Measurements from ENCODE around the gene LRRTM3. TPM values are rescaled to one million over a fixed set of nuclear protein-coding genes. Genes with fewer than 3 reads are reported as not detected.

LRRTM3 gene
- total and polyA plus RNA-seq, 2 experiments from 2014 or later = 0.21 to 0.37 TPM

- no peaks in the 10 kb centered on the region for H3K4me1 ChIP-seq (ENCODE audit: insufficient read depth)
- no peaks in the 10 kb centered on the region for H3K36me3 Mint-ChIP-seq (ENCODE audit: low read depth)
- no peak overlapping the region for H3K4me3 ChIP-seq
- TF ChIP-seq EZH2 (IDR thresholded peaks at IDR 0.05; ENCODE audit: low read depth, unreplicated experiment) (no peak), CTCF (conservative IDR thresholded peaks at IDR 0.05; ENCODE audit: low read depth in 2 of 2) (no peak), JUNB (IDR thresholded peaks at IDR 0.05; ENCODE audit: unreplicated experiment) (no peak), EZH2phosphoT487 (IDR thresholded peaks at IDR 0.05; ENCODE audit: unreplicated experiment) (no peak)
- TF ChIP-seq, protein P1, sequence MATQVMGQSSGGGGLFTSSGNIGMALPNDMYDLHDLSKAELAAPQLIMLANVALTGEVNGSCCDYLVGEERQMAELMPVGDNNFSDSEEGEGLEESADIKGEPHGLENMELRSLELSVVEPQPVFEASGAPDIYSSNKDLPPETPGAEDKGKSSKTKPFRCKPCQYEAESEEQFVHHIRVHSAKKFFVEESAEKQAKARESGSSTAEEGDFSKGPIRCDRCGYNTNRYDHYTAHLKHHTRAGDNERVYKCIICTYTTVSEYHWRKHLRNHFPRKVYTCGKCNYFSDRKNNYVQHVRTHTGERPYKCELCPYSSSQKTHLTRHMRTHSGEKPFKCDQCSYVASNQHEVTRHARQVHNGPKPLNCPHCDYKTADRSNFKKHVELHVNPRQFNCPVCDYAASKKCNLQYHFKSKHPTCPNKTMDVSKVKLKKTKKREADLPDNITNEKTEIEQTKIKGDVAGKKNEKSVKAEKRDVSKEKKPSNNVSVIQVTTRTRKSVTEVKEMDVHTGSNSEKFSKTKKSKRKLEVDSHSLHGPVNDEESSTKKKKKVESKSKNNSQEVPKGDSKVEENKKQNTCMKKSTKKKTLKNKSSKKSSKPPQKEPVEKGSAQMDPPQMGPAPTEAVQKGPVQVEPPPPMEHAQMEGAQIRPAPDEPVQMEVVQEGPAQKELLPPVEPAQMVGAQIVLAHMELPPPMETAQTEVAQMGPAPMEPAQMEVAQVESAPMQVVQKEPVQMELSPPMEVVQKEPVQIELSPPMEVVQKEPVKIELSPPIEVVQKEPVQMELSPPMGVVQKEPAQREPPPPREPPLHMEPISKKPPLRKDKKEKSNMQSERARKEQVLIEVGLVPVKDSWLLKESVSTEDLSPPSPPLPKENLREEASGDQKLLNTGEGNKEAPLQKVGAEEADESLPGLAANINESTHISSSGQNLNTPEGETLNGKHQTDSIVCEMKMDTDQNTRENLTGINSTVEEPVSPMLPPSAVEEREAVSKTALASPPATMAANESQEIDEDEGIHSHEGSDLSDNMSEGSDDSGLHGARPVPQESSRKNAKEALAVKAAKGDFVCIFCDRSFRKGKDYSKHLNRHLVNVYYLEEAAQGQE (IDR thresholded peaks at IDR 0.05; ENCODE audit: unreplicated experiment) = no peak
- H2AFZ ChIP-seq = no peak overlapping the region
- DNase-seq (ENCODE audit: low spot score) (no peak), ATAC-seq (no peak)
- no peaks in the 10 kb centered on the region for H3K36me3 ChIP-seq (ENCODE audit: insufficient read depth)
- H3K27me3 ChIP-seq (ENCODE audit: insufficient read depth) = no peaks in the 10 kb centered on the region
- no peaks in the 10 kb centered on the region for H3K4me1 Mint-ChIP-seq
- H3K27ac Mint-ChIP-seq = no peak overlapping the region
- no peak overlapping the region for H3K4me3 Mint-ChIP-seq
- H4K20me1 ChIP-seq (replicated peaks; ENCODE audit: insufficient read depth) = no peaks in the 10 kb centered on the region
- H3K27me3 Mint-ChIP-seq (ENCODE audit: insufficient read depth, low read depth, poor library complexity) = peaks cover 2% of the 10 kb centered on the region
- H3K27ac ChIP-seq (ENCODE audit: low read depth) = no peak overlapping the region
- H3F3A ChIP-seq (replicated peaks; ENCODE audit: low read depth) = no peaks in the 10 kb centered on the region
- no peaks in the 10 kb centered on the region for H3K79me2 ChIP-seq (replicated peaks; ENCODE audit: insufficient read depth)
- 0 out of 2 replicates have a peak, but pooled peaks cover 8% of the 10 kb centered on the region for H3K9me2 ChIP-seq (ENCODE audit: insufficient read depth)
- H3K9me3 Mint-ChIP-seq = no peaks in the 10 kb centered on the region
- H3K4me2 ChIP-seq = no peak overlapping the region
Measured at GRCh38 chr10:67076144-67076543, 150.3 kb downstream of the LRRTM3 start.

DNA sequence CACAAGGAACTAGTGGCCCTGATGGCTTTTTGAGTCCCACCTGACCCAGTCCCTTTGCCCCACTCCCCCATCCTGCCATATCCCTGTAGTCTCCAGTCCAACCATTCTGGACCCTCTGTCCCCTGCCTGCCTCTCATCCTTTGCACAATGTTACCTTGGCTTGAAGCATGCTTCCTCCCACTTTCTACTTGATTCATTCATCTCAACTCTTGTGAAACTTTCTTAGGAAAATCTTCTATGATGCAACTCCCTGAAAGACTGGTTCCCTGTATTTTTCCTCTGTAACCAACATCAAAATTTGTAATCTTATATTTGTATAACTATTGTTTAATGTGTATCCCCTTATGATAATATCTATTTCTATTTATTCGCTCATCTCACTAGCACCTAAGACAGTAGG is 151.5 kb downstream of the LRRTM3 start:
- Histone ChIP-seq H3K79me2 (replicated peaks; ENCODE audit: insufficient read depth) (no peaks in the 10 kb centered on the region), H3K4me2 (no peak overlapping the region), H3K36me3 (ENCODE audit: insufficient read depth) (no peaks in the 10 kb centered on the region), H3K4me1 (ENCODE audit: insufficient read depth) (no peaks in the 10 kb centered on the region), H3K4me3 (no peak overlapping the region), H4K20me1 (replicated peaks; ENCODE audit: insufficient read depth) (no peaks in the 10 kb centered on the region), H3F3A (replicated peaks; ENCODE audit: low read depth) (no peaks in the 10 kb centered on the region), H2AFZ (no peak overlapping the region), H3K27me3 (ENCODE audit: insufficient read depth) (no peaks in the 10 kb centered on the region), H3K9me2 (ENCODE audit: insufficient read depth) (0 out of 2 replicates have a peak, but pooled peaks cover 8% of the 10 kb centered on the region), H3K27ac (ENCODE audit: low read depth) (no peak overlapping the region)
- Mint-ChIP-seq H3K27me3 (ENCODE audit: insufficient read depth, low read depth, poor library complexity) (peaks cover 2% of the 10 kb centered on the region), H3K27ac (no peak overlapping the region), H3K36me3 (ENCODE audit: low read depth) (no peaks in the 10 kb centered on the region), H3K9me3 (no peaks in the 10 kb centered on the region), H3K4me1 (no peaks in the 10 kb centered on the region), H3K4me3 (no peak overlapping the region)
- DNase-seq (ENCODE audit: low spot score) = no peak
- no peak for ATAC-seq
- TF ChIP-seq, protein P1 (IDR thresholded peaks at IDR 0.05; ENCODE audit: unreplicated experiment) = no peak
- TF ChIP-seq ZNF331 (CRISPR knock-in tag; IDR thresholded peaks at IDR 0.05; ENCODE audit: low read depth) (no peak), ETS1 (IDR thresholded peaks at IDR 0.05) (no peak), EZH2phosphoT487 (IDR thresholded peaks at IDR 0.05; ENCODE audit: unreplicated experiment) (no peak)
